ENCODE results near the gene DDX42. TPM values are rescaled to one million over a fixed set of nuclear protein-coding genes. Genes with fewer than 3 reads are reported as not detected.

DDX42 gene
- total RNA-seq, 1 experiment from 2014 or later = 174 TPM

DNA sequence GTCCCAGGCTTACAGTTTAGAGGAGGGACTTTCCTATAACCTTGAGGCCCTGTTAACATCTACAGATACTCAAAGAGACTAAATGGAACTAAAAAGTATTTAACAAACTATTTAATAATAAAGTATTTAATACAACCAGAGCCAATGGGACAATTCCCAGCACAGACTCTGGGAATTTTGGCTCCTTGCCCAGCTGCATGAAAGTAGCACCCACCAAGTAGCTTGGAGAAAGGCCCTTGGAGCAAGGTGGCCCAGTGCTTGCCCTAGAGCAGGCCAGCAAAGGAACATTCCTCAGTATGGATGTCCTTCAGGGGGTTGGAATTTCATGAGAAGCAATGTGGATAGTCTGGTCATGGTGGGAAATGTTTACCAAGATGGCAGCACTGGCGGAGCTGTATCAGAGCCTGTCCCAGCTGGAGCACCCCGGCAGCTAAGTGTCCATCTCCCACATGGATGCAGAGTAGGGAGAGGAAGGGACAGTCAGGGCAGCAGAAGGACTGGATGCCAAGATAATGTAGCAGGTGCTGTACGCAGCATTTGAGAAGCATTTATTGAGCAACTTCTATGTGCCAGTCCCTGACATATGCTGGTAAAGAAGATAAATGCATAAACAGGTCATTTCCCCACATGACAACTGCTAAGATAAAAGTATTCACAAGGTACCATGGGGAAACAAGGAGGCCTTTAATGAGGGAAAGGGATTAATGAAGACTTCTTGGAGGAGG, 73.7 kb downstream of the DDX42 start:
- H2AFZ ChIP-seq (ENCODE audit: low read depth, low read length, poor library complexity, severe bottlenecking) = no peak overlapping the region
- no TSS peak for BruUV-seq (replicated peaks)
- H3K27me3 ChIP-seq (ENCODE audit: insufficient read depth, low read length) = no peaks in the 10 kb centered on the region
- H3K36me3 ChIP-seq (ENCODE audit: control insufficient read depth in 1 of 2, insufficient read depth in 2 of 2, low read length in 2 of 2) = no peaks in the 10 kb centered on the region
- no peak overlapping the region for H3K27ac ChIP-seq (ENCODE audit: low read depth, low read length)
- CTCF ChIA-PET = interaction anchor here (1.1 to 2.4 kb wide), 2 partner anchors 18 to 83 kb away, joined by 3 to 12 read pairs; no protein-coding TSS in a partner anchor
- TF ChIP-seq MAX (IDR thresholded peaks at IDR 0.05) (no peak), POLR2A (IDR thresholded peaks at IDR 0.05; ENCODE audit: borderline replicate concordance, extremely low read depth, insufficient read depth, insufficient read length) (no peak), RAD21 (IDR thresholded peaks at IDR 0.05; ENCODE audit: low read depth) (no peak), EZH2phosphoT487 (IDR thresholded peaks at IDR 0.05; ENCODE audit: borderline replicate concordance) (no peak), EZH2 (IDR thresholded peaks at IDR 0.05) (no peak), SIN3A (IDR thresholded peaks at IDR 0.05; ENCODE audit: low read depth) (no peak), JUND (IDR thresholded peaks at IDR 0.05) (no peak), YY1 (IDR thresholded peaks at IDR 0.05; ENCODE audit: extremely low read depth, insufficient replicate concordance, low read depth, low read length) (no peak), SP1 (IDR thresholded peaks at IDR 0.05; ENCODE audit: low read depth) (no peak), ZNF274 (IDR thresholded peaks at IDR 0.05; ENCODE audit: low read depth, low read length) (no peak), FOSL1 (IDR thresholded peaks at IDR 0.05; ENCODE audit: low read depth) (no peak), POLR2AphosphoS5 (IDR thresholded peaks at IDR 0.05; ENCODE audit: low read depth, low read length) (no peak), CEBPB (IDR thresholded peaks at IDR 0.05; ENCODE audit: low read depth) (no peak), EGR1 (IDR thresholded peaks at IDR 0.05; ENCODE audit: low read depth) (no peak), ZFX (IDR thresholded peaks at IDR 0.05) (no peak)
- TF ChIP-seq, protein P1, sequence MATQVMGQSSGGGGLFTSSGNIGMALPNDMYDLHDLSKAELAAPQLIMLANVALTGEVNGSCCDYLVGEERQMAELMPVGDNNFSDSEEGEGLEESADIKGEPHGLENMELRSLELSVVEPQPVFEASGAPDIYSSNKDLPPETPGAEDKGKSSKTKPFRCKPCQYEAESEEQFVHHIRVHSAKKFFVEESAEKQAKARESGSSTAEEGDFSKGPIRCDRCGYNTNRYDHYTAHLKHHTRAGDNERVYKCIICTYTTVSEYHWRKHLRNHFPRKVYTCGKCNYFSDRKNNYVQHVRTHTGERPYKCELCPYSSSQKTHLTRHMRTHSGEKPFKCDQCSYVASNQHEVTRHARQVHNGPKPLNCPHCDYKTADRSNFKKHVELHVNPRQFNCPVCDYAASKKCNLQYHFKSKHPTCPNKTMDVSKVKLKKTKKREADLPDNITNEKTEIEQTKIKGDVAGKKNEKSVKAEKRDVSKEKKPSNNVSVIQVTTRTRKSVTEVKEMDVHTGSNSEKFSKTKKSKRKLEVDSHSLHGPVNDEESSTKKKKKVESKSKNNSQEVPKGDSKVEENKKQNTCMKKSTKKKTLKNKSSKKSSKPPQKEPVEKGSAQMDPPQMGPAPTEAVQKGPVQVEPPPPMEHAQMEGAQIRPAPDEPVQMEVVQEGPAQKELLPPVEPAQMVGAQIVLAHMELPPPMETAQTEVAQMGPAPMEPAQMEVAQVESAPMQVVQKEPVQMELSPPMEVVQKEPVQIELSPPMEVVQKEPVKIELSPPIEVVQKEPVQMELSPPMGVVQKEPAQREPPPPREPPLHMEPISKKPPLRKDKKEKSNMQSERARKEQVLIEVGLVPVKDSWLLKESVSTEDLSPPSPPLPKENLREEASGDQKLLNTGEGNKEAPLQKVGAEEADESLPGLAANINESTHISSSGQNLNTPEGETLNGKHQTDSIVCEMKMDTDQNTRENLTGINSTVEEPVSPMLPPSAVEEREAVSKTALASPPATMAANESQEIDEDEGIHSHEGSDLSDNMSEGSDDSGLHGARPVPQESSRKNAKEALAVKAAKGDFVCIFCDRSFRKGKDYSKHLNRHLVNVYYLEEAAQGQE (IDR thresholded peaks at IDR 0.05; ENCODE audit: low read depth) = no peak
- TF ChIP-seq, protein P2, sequence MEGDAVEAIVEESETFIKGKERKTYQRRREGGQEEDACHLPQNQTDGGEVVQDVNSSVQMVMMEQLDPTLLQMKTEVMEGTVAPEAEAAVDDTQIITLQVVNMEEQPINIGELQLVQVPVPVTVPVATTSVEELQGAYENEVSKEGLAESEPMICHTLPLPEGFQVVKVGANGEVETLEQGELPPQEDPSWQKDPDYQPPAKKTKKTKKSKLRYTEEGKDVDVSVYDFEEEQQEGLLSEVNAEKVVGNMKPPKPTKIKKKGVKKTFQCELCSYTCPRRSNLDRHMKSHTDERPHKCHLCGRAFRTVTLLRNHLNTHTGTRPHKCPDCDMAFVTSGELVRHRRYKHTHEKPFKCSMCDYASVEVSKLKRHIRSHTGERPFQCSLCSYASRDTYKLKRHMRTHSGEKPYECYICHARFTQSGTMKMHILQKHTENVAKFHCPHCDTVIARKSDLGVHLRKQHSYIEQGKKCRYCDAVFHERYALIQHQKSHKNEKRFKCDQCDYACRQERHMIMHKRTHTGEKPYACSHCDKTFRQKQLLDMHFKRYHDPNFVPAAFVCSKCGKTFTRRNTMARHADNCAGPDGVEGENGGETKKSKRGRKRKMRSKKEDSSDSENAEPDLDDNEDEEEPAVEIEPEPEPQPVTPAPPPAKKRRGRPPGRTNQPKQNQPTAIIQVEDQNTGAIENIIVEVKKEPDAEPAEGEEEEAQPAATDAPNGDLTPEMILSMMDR (IDR thresholded peaks at IDR 0.05 in 2 of 3, conservative IDR thresholded peaks at IDR 0.05 in 1 of 3; ENCODE audit: borderline replicate concordance in 1 of 3, insufficient read depth in 1 of 3, low read depth in 2 of 3, low read length in 2 of 3) = no peak
- peaks cover 0 to 5% of the 10 kb centered on the region in 2 experiments; a peak in 1 of 4 replicates for H3K9me3 ChIP-seq (ENCODE audit: control insufficient read depth in 1 of 2, insufficient read depth in 1 of 2, low read depth in 1 of 2, low read length in 2 of 2)
- H3K4me1 ChIP-seq (ENCODE audit: control insufficient read depth in 1 of 2, insufficient read depth in 2 of 2, low read length in 2 of 2) = peaks cover 17 to 31% of the 10 kb centered on the region in 2 experiments
- ATAC-seq (no peak), DNase-seq (ENCODE audit: low read depth, low spot score) (no peak)
- intact Hi-C loops (cut with micrococcal nuclease) = no loop called here
- no peaks in the 10 kb centered on the region for H3K9me2 ChIP-seq (ENCODE audit: insufficient read depth)
- no peak overlapping the region for H3K9ac ChIP-seq (ENCODE audit: low read length)
- no peak overlapping the region for H3K4me2 ChIP-seq (ENCODE audit: low read length)
- RAD21 ChIA-PET (ENCODE audit: low non-redundant PET in 1 of 2, low total read pairs in 2 of 2, uncharacterized antibody in 2 of 2, unreplicated experiment in 2 of 2) = no interaction called here
- POLR2A ChIA-PET = no interaction called here
- H4K20me1 ChIP-seq (ENCODE audit: insufficient read depth) = no peaks in the 10 kb centered on the region
- no peaks in the 10 kb centered on the region for H3K79me2 ChIP-seq (ENCODE audit: insufficient read depth, low read length)
- H3K4me3 ChIP-seq (replicated peaks in 1 of 2; ENCODE audit: low read depth in 1 of 2, low read length in 2 of 2) = no peak overlapping the region
